Adrenal gland (tissue), 5 donors: ENCODE data around the gene PLXNC1.

Source experiments
- POLR2A ChIP-seq, 2 donors: fragments of 450-650 bp; IDR thresholded peaks; one replicate each; pipeline ENCODE4 v1.6.1; 2017; ENCODE audit warnings: antibody characterized with exemption in 2 of 2, mild to moderate bottlenecking in 2 of 2, moderate library complexity in 1 of 2
- TF ChIP-seq, protein P1 (sequence below), 6 experiments: fragments of 450-650 bp in 4 of 6; fragments of 200-600 bp in 2 of 6; sonication (generic) in 1 of 6; IDR thresholded peaks; 1 replicate in 5 of 6; 2 replicates in 1 of 6; pipeline versions ENCODE4 v1.5.1 to v1.8.0; 2016 to 2021; ENCODE audit warnings: antibody characterized with exemption in 6 of 6, mild to moderate bottlenecking in 2 of 6, moderate library complexity in 1 of 6
- donor health status: DM: no; HTN: no; CAD: no.

DNA sequence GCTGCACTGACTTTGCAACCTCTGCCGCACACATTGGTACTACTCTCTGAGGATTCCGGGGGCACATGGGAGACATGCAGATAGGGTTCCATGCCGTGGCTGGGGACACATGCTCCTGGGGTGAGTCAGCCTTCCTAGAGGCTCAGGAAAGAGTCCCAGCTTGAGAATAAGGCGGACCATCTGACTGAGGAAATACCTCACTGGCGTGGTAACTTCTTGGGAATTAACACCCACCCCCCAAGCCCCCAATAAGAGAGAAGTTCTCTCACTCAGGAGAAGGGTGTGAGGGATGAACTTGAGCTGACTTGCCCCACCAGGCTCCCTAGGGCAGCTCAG is 23.2 kb downstream of the PLXNC1 start:
- TF ChIP-seq, protein P1, sequence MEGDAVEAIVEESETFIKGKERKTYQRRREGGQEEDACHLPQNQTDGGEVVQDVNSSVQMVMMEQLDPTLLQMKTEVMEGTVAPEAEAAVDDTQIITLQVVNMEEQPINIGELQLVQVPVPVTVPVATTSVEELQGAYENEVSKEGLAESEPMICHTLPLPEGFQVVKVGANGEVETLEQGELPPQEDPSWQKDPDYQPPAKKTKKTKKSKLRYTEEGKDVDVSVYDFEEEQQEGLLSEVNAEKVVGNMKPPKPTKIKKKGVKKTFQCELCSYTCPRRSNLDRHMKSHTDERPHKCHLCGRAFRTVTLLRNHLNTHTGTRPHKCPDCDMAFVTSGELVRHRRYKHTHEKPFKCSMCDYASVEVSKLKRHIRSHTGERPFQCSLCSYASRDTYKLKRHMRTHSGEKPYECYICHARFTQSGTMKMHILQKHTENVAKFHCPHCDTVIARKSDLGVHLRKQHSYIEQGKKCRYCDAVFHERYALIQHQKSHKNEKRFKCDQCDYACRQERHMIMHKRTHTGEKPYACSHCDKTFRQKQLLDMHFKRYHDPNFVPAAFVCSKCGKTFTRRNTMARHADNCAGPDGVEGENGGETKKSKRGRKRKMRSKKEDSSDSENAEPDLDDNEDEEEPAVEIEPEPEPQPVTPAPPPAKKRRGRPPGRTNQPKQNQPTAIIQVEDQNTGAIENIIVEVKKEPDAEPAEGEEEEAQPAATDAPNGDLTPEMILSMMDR (IDR thresholded peaks at IDR 0.05), result no peak
- no peak for TF ChIP-seq POLR2A (IDR thresholded peaks at IDR 0.05)
